ENCODE measurements around the gene ABCA8. TPM values are rescaled to one million over a fixed set of nuclear protein-coding genes. Genes with fewer than 3 reads are reported as not detected.

ABCA8 gene
- polyA plus RNA-seq, 2 of the 4 experiments (the other 2 are of a cell fraction), result 0.26 to 0.34 TPM

- ATAC-seq (no peak), FAIRE-seq (no peak), DNase-seq (ENCODE audit: low read depth in 1 of 2, low spot score in 1 of 2) (no peak)
- no peak for TF ChIP-seq SREBF2 (IDR thresholded peaks at IDR 0.05)
- no peak for TF ChIP-seq CHD2 (IDR thresholded peaks at IDR 0.05; ENCODE audit: low read length, partially characterized antibody)
- TF ChIP-seq CBX2 (IDR thresholded peaks at IDR 0.05; ENCODE audit: borderline replicate concordance, low read depth), result no peak
- no peak for TF ChIP-seq MAZ (IDR thresholded peaks at IDR 0.05; ENCODE audit: borderline replicate concordance, low read depth, low read length)
- 70% methylated on average over 5 of the region's 5 CpGs for WGBS (ENCODE audit: missing lambda C conversion rate)
- POLR2A ChIA-PET, result no interaction called here
- Histone ChIP-seq H3K4me1 (peaks cover 19% of the 10 kb centered on the region), H3K4me2 (no peak overlapping the region), H3K9me3 (no peaks in the 10 kb centered on the region), H3K27ac (peak overlapping the region in 1 of 2 experiments; percentile 15; a peak in 2 of 6 replicates), H3K4me3 (no peak overlapping the region)
- CTCF ChIA-PET, result no interaction called here
These were observed 135.7 kb downstream of the ABCA8 start for GRCh38 chr17:68819465-68819864.

Other genes with a start within 250 kb of the ABCA8 start
- gene ABCA9, start 105.5 kb upstream of the ABCA8 start, polyA plus RNA-seq (2011; rRNA removed), result 0.01 TPM in 1 of 2 replicates, not detected in the other
- 0.03 TPM in 1 of 3 replicates, not detected in the others for gene ABCA9, start 105.5 kb upstream of the ABCA8 start, polyA plus RNA-seq (2017; fragmentation: RNase III; extraction: RNeasy Plus Mini Kit Qiagen cat#74134 plus additional on column Dnase treatment)
- 0.05 TPM in 2 replicates for gene ABCA6, start 186.5 kb upstream of the ABCA8 start, polyA plus RNA-seq (2011; rRNA removed)
- 0.05 TPM in 1 of 3 replicates, not detected in the others for gene ABCA6, start 186.5 kb upstream of the ABCA8 start, polyA plus RNA-seq (2017; fragmentation: RNase III; extraction: RNeasy Plus Mini Kit Qiagen cat#74134 plus additional on column Dnase treatment)